Sigmoid colon (tissue), 7 donors: Measurements from ENCODE around the gene EFCAB13. TPM values are rescaled to one million over a fixed set of nuclear protein-coding genes. Genes with fewer than 3 reads are reported as not detected.
A peak's percentile ranks its signal among the peaks of the same experiment; 100 is the strongest.

Source experiments
- DNase-seq: peaks from one replicate; pipeline ENCODE4 v3.0.0-alpha.2; 2019
- H3K27ac ChIP-seq, 4 donors: fragments of 200-600 bp; sonication (generic); one replicate each; pipeline ENCODE4 v1.5.1; 2016 to 2019; ENCODE audit warnings: mild to moderate bottlenecking in 1 of 4
- H3K27me3 ChIP-seq, 3 donors: fragments of 200-600 bp; sonication (generic); one replicate each; pipeline ENCODE4 v1.5.1; 2019; ENCODE audit warnings: mild to moderate bottlenecking in 1 of 3
- H3K36me3 ChIP-seq, 4 donors: fragments of 200-600 bp; sonication (generic); one replicate each; pipeline ENCODE4 v1.5.1; 2016 to 2019
- H3K4me1 ChIP-seq, 4 donors: fragments of 200-600 bp; sonication (generic); one replicate each; pipeline ENCODE4 v1.5.1; 2017 to 2019
- H3K4me3 ChIP-seq, 4 donors: fragments of 200-600 bp; sonication (generic); one replicate each; pipeline ENCODE4 v1.5.1; 2017 to 2019; ENCODE audit warnings: mild to moderate bottlenecking in 2 of 4, moderate library complexity in 1 of 4
- H3K9me3 ChIP-seq, 4 donors: fragments of 200-600 bp in 3 of 4; sonication (generic) in 3 of 4; one replicate each; pipeline versions ENCODE4 v1.5.1 to v1.6.1; 2013 to 2019
- CTCF ChIP-seq, 4 experiments: fragments of 450-650 bp in 3 of 4; fragments of 200-600 bp in 1 of 4; IDR thresholded peaks; one replicate each; pipeline ENCODE4 v1.5.1; 2016 to 2019; ENCODE audit warnings: antibody characterized with exemption in 4 of 4, mild to moderate bottlenecking in 3 of 4, moderate library complexity in 2 of 4
- EP300 ChIP-seq, 4 donors: sonication (generic); formaldehyde crosslinking; IDR thresholded peaks; one replicate each; pipeline ENCODE4 v1.6.1; 2017; ENCODE audit warnings: antibody characterized with exemption in 4 of 4
- POLR2A ChIP-seq, 2 donors: fragments of 450-650 bp; IDR thresholded peaks; one replicate each; pipeline ENCODE4 v1.6.1; 2016; ENCODE audit warnings: antibody characterized with exemption in 2 of 2, mild to moderate bottlenecking in 2 of 2, moderate library complexity in 2 of 2
- POLR2AphosphoS5 ChIP-seq, 4 donors: sonication (generic); formaldehyde crosslinking; IDR thresholded peaks; one replicate each; pipeline ENCODE4 v1.6.1; 2017; ENCODE audit warnings: antibody characterized with exemption in 4 of 4
- WGBS, 2 donors: extraction: QIAGEN DNeasy Blood & Tissue Kit; methylation state at CpG; one replicate each; pipeline ENCODE4 v1.1.7; 2013; 5-methylcytosine and 5-hydroxymethylcytosine counted together
- intact Hi-C: fragments of 100-400 bp; cut with DNase I; formaldehyde crosslinking; loops from one replicate; pipeline ENCODE4 v1.15.1; 2023
- polyA plus RNA-seq, 3 donors: library from polyadenylated mRNA; stranded (reverse); fragments of 200-250 nt; gene quantifications; one replicate each; pipeline ENCODE4 v1.2.3, GENCODE V29; 2013
- total RNA-seq, 4 donors: library from RNA; depleted of rRNA; stranded (reverse); fragments of >200 nt; gene quantifications; one replicate each; pipeline ENCODE4 v1.1.0, GENCODE V29; 2016
- donor health status: healthy with polysubstance abuse.
- donor health status: Bipolar disorder and iron deficiency.
- donor health status: healthy.

The EFCAB13 gene
- total and polyA plus RNA-seq, 7 donors = 0.46 to 16.3 (median 8.7) TPM

GRCh38 chr17:47320879-47321502 is 2.8 kb upstream of the EFCAB13 start:
- intact Hi-C loops = loop anchor here (5.0 to 10.0 kb wide), 2 partner anchors 134 to 294 kb away; partner anchors contain the start of gene CDC27
- H3K4me1 ChIP-seq = peaks cover 0 to 14% (median 2%) of the 10 kb centered on the region in 4 donors
- no peaks in the 10 kb centered on the region for H3K9me3 ChIP-seq
- TF ChIP-seq POLR2A (IDR thresholded peaks at IDR 0.05) (no peak), POLR2AphosphoS5 (IDR thresholded peaks at IDR 0.05) (no peak), EP300 (IDR thresholded peaks at IDR 0.05) (no peak), CTCF (IDR thresholded peaks at IDR 0.05) (no peak)
- no peaks in the 10 kb centered on the region for H3K27me3 ChIP-seq
- no peak overlapping the region for H3K4me3 ChIP-seq
- no peak overlapping the region for H3K27ac ChIP-seq
- DNase-seq = no peak
- 85 to 89% methylated on average over 5 of the region's 5 CpGs for WGBS, 2 donors
- no peaks in the 10 kb centered on the region for H3K36me3 ChIP-seq

GRCh38 chr17:47324224-47325020 is 667 bp downstream of the EFCAB13 start:
- no peaks in the 10 kb centered on the region for H3K4me1 ChIP-seq
- WGBS, 2 donors = 21 to 24% methylated on average over 28 of the region's 28 CpGs
- intact Hi-C loops = loop anchor here (5.0 to 10.0 kb wide), 2 partner anchors 137 to 290 kb away; partner anchors contain the start of gene CDC27
- H3K4me3 ChIP-seq = peak overlapping the region; percentile 50 to 71 (median 62)
- H3K27ac ChIP-seq = peak overlapping the region; percentile 86 to 96 (median 92)
- TF ChIP-seq POLR2AphosphoS5 (IDR thresholded peaks at IDR 0.05) (peak in 2 of 4 donors; percentile 17 to 35), CTCF (IDR thresholded peaks at IDR 0.05) (no peak)
- H3K36me3 ChIP-seq = no peaks in the 10 kb centered on the region
- DNase-seq = peak; percentile 81
- no peaks in the 10 kb centered on the region for H3K9me3 ChIP-seq
- H3K27me3 ChIP-seq = no peaks in the 10 kb centered on the region

- WGBS, 2 donors = 94 to 98% methylated on average over 1 of the region's 1 CpG
- Histone ChIP-seq H3K9me3 (no peaks in the 10 kb centered on the region), H3K27ac (peak overlapping the region in 1 of 4 donors; percentile 96), H3K27me3 (no peaks in the 10 kb centered on the region), H3K4me3 (no peak overlapping the region), H3K36me3 (no peaks in the 10 kb centered on the region), H3K4me1 (no peaks in the 10 kb centered on the region)
- DNase-seq = no peak
- TF ChIP-seq CTCF (IDR thresholded peaks at IDR 0.05) (no peak), POLR2AphosphoS5 (IDR thresholded peaks at IDR 0.05) (no peak), POLR2A (IDR thresholded peaks at IDR 0.05) (no peak), EP300 (IDR thresholded peaks at IDR 0.05) (no peak)
- intact Hi-C loops = loop anchor here (10.0 kb wide), 1 partner anchor 290 kb away; no protein-coding TSS in a partner anchor
Measured at GRCh38 chr17:47325176-47325575, 1.4 kb downstream of the EFCAB13 start.

GRCh38 chr17:47330548-47330947 is 6.8 kb downstream of the EFCAB13 start:
- Histone ChIP-seq H3K36me3 (peaks cover 0 to 11% (median 0%) of the 10 kb centered on the region in 4 donors), H3K9me3 (no peaks in the 10 kb centered on the region), H3K4me3 (no peak overlapping the region), H3K4me1 (no peaks in the 10 kb centered on the region), H3K27ac (no peak overlapping the region), H3K27me3 (no peaks in the 10 kb centered on the region)
- no peak for TF ChIP-seq EP300 (IDR thresholded peaks at IDR 0.05)
- no peak for TF ChIP-seq CTCF (IDR thresholded peaks at IDR 0.05)
- TF ChIP-seq POLR2AphosphoS5 (IDR thresholded peaks at IDR 0.05) = no peak
- TF ChIP-seq POLR2A (IDR thresholded peaks at IDR 0.05) = no peak
- 95 to 97% methylated on average over 2 of the region's 2 CpGs for WGBS, 2 donors
- no peak for DNase-seq
- intact Hi-C loops = no loop called here
